Measurements from ENCODE around the gene P2RY12.

P2RY12 gene

DNA sequence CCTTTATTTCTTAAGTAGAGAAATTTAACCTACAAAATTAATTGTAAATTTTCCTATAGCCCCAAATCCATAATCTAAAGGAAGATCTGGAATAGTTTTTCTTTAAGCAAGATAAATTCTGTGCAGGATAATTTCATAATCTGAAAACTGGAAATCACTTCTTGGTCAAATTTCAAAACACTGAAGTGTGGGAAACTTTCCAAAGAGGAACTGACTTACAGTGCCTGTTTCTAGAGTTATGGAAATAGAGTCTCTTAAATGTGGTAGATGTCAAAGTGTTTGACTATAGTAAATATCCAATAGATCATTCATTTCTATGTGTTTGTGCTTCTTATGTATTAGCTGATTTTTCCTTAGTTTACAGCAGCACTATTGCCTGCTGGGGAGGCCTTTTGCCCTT lies 53.7 kb downstream of the P2RY12 start:
- peak; percentile 33 for DNase-seq

DNA sequence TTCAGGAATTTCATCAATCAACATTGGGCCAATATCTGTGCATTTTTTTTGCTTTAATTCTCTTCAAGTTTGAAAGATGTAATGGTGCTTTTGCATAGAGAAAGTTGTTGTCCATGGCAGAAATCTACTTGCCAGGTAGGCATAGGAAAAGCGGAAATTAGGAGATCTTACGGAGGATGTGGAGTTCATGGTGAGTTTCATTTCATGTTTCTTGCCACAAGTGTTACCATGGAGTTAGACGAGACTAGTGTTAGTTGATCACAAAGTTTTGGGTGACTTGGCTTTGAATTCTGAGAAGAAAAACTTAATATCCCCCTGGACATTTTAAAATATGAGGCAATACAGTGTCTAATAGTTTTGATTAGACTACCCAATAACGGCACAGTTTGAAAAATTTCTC lies 54.2 kb downstream of the P2RY12 start:
- no peak for DNase-seq

DNA sequence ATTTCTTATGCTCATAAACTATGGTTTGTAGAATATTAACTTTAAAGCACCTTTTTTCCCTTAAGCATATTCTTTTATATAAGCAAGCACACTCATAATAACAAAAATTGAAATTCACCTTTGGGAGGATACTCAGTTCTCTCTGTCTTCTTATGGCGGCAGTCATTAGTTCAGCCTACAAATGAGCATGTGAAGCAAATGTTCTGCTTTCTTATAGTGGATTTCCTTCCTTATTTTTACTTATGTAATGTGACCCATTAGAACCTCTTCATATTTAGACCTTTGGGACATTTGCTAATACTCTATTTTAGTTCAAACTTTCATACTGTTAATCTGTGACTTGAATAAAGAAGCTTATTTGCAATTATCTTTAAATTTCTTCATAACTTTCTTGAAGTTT lies 55.2 kb downstream of the P2RY12 start, which contains the start of gene P2RY13:
TSS of gene P2RY13 (minus strand) at position 187 of the 400 bp plus-strand sequence. CDS start at position 166, 21 bp downstream.
- peak; percentile 21 for DNase-seq

DNA sequence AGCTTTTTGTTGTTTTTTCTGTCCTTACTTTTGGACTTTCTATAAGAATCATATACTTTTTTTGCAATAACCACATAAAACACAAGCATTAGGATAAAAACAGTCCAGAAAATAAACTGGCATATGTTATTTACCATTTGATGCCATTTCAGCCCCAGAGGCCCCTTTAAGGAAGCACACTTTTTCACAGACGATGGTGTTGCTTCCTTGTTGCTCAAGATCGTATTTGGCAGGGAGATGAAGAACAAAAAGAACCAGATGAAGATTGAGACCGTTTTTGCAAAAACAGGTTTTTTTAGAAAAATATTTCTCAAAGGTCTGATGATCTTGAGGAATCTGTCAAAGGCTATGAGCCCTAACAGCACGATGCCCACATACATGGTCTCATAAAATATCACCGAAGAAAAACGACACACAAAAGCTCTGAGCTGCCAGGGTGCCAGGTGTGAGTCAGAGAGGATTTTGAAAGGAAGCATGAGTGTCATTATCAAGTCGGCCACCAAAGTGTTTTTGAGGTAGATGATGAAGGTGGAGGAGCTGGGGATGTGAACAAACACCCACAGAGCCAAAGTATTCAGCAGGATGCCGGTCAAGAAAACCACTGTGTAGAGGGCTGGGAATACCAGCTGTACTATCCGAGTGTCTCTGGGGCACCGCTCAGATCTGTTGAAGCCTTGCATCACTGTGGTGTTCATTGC lies 56.1 kb downstream of the P2RY12 start:
- peak; percentile 50 for DNase-seq

DNA sequence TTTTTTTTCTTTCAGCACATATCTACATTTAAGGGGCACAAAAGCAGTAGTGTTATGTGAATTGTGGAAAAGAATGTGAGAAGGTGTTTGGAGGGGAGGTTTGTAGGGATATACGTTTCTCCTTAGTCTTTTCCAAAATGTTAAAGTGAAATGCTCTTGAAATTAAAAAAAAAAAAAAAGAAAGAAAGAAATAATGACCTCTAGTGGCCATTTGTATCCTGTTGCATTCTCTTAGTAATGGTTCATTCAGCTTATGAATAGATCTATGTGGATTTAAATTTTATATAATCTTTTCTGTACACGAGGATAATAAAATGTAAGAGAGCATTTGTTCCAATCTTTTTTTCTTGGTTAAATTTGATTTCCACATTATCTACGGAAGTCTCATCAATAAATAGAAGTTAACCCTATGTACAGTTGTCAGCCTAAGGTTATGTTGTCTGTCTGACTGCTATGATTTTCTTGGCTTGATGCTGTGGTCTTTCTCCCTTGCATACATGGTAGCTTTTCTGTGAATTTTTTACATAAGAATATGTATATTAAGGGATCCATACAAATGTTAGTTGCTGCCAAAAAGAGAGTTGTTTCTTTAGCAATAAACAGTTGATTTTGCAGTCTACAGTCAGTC lies 56.9 kb downstream of the P2RY12 start:
- DNase-seq = peak; percentile 79

DNA sequence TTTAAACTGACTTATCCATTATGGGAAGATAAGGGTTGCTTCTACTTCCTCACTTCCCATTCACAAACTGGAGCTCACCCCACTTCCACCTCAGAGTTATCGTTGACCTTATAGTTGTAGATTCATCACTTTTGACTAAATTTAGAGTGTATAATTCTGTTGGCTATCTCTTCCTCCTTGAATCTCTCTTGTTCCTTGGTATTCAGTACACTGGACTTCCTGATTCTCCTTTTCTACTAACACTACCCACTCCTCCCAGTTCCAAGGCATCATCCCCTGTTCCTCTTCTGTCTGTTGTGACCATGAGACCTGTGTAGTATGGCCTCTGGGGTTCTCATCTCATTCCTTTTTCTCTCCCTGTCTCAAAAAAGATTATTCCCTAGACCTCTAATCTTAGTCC lies 62.0 kb downstream of the P2RY12 start:
- no peak for DNase-seq

DNA sequence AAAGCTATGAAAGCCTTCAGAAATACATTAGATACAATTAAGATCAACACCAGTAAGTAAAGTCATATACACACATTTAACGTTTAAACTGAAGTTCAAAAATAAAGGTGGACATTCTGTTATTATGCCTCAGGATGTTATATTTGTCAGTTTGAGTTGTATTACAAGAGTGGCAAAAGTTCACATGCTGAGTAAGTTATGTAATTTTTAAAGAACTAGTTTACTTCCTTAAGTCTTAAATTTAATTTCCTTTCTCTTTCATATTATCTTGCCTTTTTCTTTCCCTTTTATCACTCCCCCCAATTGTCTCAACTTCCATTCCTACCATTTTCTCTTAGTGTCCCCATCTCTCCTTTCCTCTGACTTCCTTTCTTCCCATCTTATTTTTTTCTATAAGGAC lies 63.0 kb downstream of the P2RY12 start:
- DNase-seq = no peak

DNA sequence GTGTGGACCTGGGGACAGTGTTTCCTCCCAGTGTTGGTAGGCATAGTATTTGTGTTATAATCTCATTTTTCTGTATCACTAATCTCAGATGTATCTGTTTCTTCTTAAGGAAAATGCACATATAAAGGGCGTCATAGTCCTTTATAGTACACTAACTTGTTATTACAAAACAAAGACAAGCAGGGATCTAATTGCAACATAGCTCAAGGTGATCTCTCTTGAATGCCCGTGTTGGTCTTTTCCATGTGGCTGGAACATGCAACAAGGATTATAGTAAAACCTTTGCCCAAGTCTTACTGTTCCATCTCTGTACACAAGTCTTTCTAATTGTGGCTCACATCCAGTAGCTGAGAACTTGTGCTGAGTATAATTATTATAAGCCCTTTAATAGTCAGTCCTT lies 64.4 kb downstream of the P2RY12 start:
- DNase-seq = no peak

DNA sequence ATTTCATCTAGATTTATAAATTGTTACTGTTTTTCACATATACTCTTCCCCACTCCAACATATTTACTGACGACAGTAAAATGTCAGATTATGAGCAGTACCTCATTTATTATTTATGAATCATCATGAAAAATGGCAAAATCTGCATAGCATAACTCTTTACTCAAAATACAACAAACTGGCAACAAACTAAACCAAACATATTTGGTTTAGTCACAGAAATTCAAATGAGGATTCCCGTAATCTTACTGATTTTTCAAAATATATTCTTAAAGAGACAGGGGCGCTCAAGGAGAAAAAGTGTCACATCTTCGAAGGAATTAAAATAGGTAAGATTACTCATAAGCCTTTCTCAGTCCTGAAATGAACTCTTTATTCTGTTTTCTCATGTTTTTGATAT lies 64.9 kb downstream of the P2RY12 start:
- DNase-seq = no peak

DNA sequence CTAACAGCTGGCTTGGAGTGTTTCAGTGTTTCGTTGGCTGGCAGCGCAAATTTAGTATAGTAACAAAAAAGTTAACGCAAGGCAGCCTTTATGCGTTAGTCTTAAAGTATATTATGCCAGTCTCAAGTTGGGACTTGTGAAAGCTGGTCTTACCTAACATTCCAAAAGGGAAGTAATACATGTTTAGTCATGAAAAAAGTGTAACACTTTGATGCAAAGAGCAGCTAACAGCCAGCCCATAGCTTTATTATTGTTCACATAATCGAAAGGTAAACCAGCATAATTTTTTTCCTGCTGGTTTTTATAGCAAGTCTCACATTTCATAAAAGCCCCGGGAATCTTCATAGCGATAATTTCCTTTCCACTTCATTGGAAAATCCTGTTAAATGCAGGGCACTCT lies 65.6 kb downstream of the P2RY12 start:
- peak; percentile 27 for DNase-seq

DNA sequence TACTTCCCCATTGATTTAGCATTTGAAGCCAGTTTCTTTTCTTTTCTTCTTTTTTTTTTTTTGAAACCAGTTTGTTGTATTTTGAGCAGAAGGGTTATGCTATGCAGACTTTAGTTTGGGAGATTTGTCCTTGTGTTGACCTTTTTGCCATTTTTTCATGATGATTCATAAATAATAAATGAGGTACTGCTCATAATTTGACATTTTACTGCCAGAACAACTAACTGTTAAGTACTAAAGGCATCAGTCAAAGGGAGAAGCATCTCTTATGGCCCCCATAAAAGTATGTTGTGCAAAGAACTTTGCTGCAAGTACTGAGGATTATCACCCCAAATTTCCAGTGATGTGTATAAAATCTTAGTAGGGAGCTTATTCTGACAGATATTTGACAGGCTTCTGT lies 66.2 kb downstream of the P2RY12 start:
- DNase-seq = no peak

DNA sequence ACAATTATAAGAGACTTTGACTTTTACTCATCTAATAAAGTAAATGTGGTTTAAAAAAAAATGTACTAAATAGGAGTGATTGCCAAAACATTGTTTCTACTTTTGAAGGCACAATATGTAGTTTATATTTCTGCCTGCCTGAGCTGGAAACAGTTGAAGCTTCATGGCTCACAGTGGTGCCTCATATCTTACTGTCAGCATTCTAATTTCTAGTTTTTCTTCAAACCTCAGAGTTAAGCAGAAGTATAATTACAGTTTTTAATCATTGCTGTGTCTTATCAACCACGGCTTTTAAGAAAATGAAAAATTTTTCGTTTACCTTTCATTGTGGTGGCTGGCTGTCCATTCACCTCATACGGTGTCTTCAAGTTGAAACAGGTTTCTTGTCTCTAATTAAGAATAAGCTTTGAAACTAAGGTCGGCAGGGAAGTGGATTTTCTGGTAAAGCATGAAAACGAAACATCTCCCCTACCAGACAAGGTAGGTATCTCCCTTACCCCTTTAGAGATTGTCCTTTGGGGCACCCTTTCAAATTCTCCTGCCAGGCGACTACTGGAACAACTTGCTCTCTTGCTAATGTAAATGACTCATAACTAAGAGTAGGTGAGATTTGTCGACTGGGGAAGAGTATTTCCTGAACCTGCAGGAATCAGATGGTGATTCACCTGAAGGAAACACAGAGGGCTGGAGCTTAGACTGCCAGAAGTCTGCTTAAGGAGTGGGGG lies 68.1 kb downstream of the P2RY12 start, which contains the start of gene GPR87:
TSS of gene GPR87 (minus strand) at position 554 of the 725 bp plus-strand sequence. CDS start 16,720 bp downstream, outside the sequence.
- no peak for DNase-seq

DNA sequence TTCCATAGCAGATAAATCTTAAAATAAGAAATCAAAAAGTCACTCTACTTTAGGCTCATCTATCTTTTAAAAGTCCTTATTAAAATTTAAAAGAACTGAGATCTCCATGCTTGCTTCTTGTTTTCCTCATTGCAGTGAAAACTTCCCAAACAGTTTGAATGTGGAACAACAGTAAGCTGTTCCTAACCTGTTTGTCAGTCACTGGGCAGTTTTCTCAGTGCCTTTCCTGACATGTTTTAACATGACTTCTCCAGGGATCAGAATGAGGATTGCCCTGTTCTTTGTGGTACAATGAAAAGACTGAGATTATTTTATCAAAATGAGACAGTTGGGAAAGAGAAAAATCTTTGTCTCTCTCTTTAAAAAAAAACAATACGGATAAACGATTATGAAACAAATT lies 68.7 kb downstream of the P2RY12 start:
- no peak for DNase-seq

DNA sequence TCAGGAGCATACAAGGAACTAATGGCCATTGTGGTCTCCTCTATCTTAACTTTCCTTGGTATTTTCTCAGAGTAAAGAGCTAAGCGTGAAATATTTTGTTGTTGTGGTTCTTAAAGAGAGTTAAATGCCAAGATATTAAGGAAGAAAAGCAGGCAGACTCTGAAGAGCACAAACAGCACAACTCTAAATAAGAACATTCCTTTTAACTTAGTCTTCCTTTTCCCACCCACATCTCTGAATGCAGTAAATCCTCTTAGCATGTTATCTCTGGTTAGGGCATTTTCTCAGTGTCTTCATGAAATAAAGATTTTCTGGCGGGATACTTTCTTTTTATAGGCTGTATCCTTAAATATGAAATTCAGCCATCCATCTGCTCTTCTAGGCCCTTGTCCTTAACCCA lies 69.4 kb downstream of the P2RY12 start:
- no peak for DNase-seq

DNA sequence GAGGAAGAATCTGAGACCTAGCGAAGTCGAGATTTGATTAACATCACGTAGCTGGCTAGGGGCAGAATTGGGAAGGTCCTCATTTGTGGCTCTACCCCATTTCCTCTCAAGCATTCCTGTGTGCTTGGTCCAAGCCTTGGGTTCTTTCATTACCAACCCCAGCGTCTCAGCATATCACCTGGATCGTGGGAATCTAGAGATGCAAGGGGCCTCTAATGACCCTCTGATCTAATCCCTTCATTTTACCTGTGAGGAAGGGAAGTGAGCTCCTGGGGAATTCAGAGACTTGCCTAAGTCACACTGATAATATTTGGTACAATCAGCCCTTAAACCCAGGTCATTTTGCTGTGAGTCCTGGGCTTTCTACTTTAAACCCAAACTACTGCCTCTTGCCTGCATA lies 70.0 kb downstream of the P2RY12 start:
- DNase-seq = no peak

DNA sequence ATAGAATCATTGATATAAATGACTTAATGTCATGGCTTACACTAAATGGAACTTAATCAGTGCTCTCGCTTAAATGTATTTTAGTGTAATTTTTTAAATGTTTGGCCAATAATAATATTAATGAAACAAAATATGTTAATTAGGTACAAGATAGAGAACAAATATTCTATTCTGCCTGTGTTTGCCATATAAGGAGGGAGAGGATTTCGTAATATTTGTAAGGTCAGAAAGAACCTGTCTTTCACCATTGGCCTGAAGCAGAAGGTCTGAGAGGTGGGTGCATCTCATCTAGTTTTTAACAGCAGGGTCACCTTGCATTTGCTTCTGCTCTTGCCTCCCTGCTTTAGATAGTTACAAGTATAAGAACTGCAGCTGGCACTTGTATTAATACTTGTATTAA lies 70.4 kb downstream of the P2RY12 start:
- no peak for DNase-seq

DNA sequence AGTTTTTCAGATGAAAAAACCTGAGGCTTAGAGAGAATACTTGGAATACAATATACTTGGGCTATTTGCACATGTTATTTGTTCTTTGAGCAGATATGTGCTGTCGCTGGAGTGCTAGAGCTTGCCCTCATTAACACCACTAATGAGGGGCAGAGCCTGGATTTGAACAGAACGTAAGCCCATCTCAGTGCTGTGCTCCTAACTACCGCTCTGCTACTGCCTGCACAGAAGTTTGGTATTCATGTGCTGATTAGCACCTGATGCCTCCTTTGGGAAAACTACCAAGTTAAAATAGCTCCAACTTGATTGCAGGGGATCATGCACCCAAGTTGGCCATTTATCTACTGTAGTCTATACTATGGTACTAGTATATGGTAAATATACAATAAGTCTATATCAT lies 71.6 kb downstream of the P2RY12 start:
- DNase-seq = no peak

DNA sequence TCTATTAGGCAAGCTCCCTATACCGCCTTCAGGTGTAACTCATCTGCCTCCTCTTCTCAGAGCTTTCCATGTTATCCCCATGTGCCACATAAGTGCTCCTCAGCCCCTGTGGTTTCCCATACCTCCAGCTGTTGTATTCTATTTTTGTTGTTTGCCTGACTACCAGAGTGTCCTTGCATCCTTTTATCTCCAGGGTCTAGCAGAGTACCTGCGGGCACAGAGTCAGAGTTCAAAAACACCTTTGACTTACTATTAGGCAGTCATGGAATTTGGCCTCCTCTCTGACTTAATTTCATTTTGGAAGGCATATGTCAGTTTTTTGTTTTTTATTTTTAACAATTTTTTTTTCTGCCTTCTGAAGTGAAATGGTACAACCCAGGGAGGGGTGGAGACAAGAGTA lies 75.0 kb downstream of the P2RY12 start:
- no peak for DNase-seq

DNA sequence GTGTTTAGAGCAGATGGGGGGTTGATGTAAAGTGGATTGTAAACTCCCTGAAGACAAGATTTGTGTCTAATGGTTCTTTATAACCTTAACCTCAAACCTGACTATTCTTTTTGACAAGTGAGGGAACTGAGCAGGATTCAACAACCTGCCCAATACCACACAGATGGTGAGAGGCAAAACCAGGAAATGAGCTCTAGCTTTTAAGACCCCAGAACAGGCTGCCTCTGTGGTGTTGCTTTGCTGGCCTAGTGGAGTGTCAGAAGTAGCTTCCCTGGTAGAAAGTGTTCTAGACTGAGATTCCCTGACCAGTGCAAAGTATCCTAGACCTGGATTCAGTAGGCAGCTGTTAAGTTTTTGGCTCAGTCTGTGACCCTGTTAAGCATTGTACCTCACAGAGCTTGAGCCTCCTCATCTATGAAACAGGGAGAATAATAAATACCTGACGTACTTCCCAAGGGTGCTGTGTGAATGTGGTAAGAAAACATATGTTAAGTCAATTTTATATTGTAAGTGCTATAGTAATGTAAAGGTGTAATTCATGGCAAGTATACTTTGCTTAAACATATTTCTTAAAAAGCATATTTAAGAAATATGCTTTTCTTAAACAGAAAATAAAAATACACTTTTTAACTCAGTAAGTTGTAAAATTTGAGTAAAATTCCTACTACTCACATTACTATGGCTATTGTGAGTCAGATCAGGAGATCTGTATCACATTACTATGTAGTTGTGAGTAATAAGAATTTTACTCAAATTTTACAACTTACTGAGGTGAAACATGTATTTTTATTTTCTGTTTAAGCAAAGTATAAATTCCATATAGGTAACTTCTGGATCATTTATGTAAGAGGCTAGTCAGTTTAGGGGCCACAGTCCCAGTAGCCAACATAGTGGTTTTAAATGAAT lies 76.7 kb downstream of the P2RY12 start:
- DNase-seq = no peak

DNA sequence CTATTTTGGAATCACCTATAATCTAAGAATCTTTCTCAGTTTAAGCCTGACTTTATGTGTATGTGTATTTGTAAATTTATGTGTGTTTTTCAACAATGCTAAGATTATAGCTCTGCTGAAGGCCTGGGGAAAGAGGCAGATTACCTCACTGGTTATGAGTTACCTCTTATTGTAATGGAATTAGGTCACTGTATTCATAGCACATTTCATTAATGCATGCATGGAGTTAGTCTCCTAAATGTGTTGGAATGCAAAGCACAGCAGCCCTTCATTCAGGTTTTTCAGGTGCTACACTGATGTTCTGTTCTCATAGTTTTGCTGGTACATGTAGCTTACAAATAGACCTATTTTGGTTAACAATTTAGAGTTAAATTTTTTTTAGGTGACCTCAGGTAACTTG lies 77.4 kb downstream of the P2RY12 start:
- no peak for DNase-seq

DNA sequence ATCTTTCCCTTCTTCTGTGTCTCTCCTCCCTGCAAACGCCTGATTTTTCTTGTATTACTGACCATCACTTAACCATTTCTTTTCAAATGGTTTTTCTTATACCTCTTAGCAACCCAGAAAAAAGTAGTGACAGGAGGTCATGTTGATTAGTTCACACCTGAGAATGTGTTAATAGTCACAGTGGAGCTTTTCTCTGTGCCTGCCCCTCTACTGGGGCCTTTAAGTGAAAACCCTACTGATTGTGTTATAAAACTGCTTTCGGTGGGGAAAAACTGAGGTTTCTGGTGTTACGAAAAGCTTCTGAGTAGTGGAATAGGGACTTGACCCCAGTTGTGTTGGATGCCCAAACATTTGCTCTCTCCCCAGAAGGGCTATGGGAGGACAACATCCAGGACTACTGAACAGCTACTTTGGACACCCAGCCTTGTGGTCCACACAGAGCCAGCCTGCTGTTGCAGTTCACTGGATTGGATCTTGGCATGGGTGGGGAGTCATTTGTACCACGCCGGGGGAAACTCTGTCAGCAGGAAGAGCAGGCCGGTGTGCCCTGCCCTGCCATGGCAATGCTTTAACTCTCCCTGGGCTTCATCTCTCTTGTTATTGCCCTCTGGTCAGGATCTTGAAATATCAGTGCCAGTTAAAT lies 78.3 kb downstream of the P2RY12 start:
- no peak for DNase-seq

DNA sequence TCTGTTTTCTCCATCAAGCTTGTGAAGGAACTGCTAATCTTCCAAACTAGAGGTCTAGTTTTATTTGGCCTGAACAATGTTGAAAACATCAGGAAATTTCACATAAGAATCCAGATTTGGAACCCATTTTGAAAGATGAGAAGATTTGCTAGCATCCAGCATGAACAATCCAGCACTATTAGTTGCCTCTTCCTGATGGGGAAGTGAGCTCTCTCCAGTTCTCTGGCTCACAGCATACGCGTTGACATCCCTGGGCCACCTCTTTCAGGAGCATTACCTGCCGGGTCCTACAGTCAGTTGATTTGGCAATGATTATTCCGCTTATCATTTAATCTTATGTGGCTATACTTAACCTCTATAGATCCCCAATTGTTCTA lies 78.8 kb downstream of the P2RY12 start:
- DNase-seq = no peak

Data from hematopoietic multipotent progenitor cell treated with erythropoietin and hydrocortisone succinate and interleukin-3 and kit ligand, for 6 days (in vitro differentiated cells).